ENCODE results near the gene PRR7.
A peak's percentile ranks its signal among the peaks of the same experiment; 100 is the strongest.

Gene PRR7

GRCh38 chr5:177447611-177448243 lies 1.1 kb downstream of the PRR7 start:
- peak overlapping the region; percentile 59 for H3K4me2 ChIP-seq (ENCODE audit: low read length)
- H3K4me1 ChIP-seq (ENCODE audit: insufficient read depth, low read length, severe bottlenecking): peaks cover 33% of the 10 kb centered on the region
- H3K27ac ChIP-seq (ENCODE audit: low read depth, low read length, poor library complexity, severe bottlenecking): peak overlapping the region; percentile 69
- no peaks in the 10 kb centered on the region for H4K20me1 ChIP-seq (ENCODE audit: insufficient read depth, low read length)
- peak overlapping the region; percentile 54; the same call in 1 of the 2 replicates for H3K9ac ChIP-seq (ENCODE audit: low read length)
- H3K79me2 ChIP-seq (ENCODE audit: insufficient read depth, low read length): no peaks in the 10 kb centered on the region
- H3F3A ChIP-seq (ENCODE audit: insufficient read depth, low read length): no peaks in the 10 kb centered on the region
- H2AFZ ChIP-seq (ENCODE audit: low read length): no peak overlapping the region
- H3K9me2 ChIP-seq (ENCODE audit: low read depth, low read length): no peaks in the 10 kb centered on the region
- no peaks in the 10 kb centered on the region for H3K27me3 ChIP-seq (ENCODE audit: insufficient read depth, low read length)
- peak overlapping the region; percentile 47 for H3K4me3 ChIP-seq (ENCODE audit: low read depth, low read length, poor library complexity, severe bottlenecking)
- no peaks in the 10 kb centered on the region for H3K9me3 ChIP-seq (ENCODE audit: low read length)
- no peaks in the 10 kb centered on the region; the same call in 1 of the 2 replicates for H3K36me3 ChIP-seq (ENCODE audit: insufficient read depth, low read length)
- no peak for TF ChIP-seq EZH2 (IDR thresholded peaks at IDR 0.05; ENCODE audit: borderline replicate concordance, low read length)
- TF ChIP-seq, protein P1, sequence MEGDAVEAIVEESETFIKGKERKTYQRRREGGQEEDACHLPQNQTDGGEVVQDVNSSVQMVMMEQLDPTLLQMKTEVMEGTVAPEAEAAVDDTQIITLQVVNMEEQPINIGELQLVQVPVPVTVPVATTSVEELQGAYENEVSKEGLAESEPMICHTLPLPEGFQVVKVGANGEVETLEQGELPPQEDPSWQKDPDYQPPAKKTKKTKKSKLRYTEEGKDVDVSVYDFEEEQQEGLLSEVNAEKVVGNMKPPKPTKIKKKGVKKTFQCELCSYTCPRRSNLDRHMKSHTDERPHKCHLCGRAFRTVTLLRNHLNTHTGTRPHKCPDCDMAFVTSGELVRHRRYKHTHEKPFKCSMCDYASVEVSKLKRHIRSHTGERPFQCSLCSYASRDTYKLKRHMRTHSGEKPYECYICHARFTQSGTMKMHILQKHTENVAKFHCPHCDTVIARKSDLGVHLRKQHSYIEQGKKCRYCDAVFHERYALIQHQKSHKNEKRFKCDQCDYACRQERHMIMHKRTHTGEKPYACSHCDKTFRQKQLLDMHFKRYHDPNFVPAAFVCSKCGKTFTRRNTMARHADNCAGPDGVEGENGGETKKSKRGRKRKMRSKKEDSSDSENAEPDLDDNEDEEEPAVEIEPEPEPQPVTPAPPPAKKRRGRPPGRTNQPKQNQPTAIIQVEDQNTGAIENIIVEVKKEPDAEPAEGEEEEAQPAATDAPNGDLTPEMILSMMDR (IDR thresholded peaks at IDR 0.05; ENCODE audit: low read length): no peak

GRCh38 chr5:177448244-177448950 lies 1.8 kb downstream of the PRR7 start:
- H4K20me1 ChIP-seq (ENCODE audit: insufficient read depth, low read length): no peaks in the 10 kb centered on the region
- H3K4me1 ChIP-seq (ENCODE audit: insufficient read depth, low read length, severe bottlenecking): peaks cover 40% of the 10 kb centered on the region
- peak overlapping the region; percentile 54; the same call in 1 of the 2 replicates for H3K9ac ChIP-seq (ENCODE audit: low read length)
- no peaks in the 10 kb centered on the region; the same call in 1 of the 2 replicates for H3K36me3 ChIP-seq (ENCODE audit: insufficient read depth, low read length)
- H3K27me3 ChIP-seq (ENCODE audit: insufficient read depth, low read length): no peaks in the 10 kb centered on the region
- no peaks in the 10 kb centered on the region for H3K9me2 ChIP-seq (ENCODE audit: low read depth, low read length)
- TF ChIP-seq, protein P1 (IDR thresholded peaks at IDR 0.05; ENCODE audit: low read length): no peak
- H3K4me3 ChIP-seq (ENCODE audit: low read depth, low read length, poor library complexity, severe bottlenecking): peak overlapping the region; percentile 47
- H3K27ac ChIP-seq (ENCODE audit: low read depth, low read length, poor library complexity, severe bottlenecking): peak overlapping the region; percentile 69
- no peak overlapping the region for H2AFZ ChIP-seq (ENCODE audit: low read length)
- no peaks in the 10 kb centered on the region for H3K79me2 ChIP-seq (ENCODE audit: insufficient read depth, low read length)
- no peaks in the 10 kb centered on the region for H3F3A ChIP-seq (ENCODE audit: insufficient read depth, low read length)
- no peaks in the 10 kb centered on the region for H3K9me3 ChIP-seq (ENCODE audit: low read length)
- peak overlapping the region; percentile 59 for H3K4me2 ChIP-seq (ENCODE audit: low read length)

DNA sequence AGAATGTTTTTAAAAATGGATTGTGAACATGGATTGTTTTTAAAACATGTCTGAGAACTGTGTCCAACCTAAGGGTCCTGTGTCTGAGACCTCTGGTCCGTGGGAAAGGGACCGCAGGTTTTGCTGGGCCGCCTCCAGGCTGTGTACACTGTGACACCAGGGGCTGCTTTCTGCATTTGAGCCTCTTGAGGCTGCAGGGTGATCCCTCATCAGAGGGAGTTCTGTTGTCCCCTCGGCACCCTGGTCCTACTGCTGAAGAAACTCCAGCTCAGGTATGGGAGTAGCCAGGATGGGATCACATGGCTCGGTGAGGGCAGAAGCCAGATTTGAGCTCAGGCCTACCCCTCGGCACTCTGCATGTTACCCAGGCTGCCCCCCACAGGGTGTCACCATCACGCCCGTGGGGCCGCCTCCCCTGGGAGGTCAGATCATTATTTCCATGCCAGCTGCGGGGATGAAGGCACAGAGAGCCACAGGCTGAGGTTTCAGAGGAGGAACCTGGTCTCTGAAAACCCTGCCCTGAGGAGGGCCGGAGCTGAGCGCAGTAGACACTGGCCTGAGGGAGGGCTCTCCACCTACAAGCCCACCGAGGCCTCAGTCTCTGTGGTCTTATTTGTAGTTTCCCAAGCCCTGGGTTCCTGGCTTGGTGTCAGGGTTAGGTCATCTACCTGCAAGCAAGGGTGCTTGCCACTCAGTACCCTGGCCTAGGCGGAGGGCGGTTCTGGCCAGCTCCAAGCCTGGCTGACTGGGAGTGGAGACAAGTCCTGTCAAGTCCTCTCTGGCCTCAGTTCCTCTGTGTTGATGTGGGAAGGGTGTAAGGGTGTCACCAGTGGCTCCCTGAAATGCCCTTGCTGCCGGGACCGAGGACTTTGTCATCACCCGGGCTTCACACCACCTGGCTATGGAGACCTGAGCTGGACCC lies 2.8 kb downstream of the PRR7 start:
- no peak overlapping the region for H3K4me3 ChIP-seq (ENCODE audit: low read depth, low read length, poor library complexity, severe bottlenecking)
- H3K9me2 ChIP-seq (ENCODE audit: low read depth, low read length): no peaks in the 10 kb centered on the region
- H3F3A ChIP-seq (ENCODE audit: insufficient read depth, low read length): no peaks in the 10 kb centered on the region
- H2AFZ ChIP-seq (ENCODE audit: low read length): no peak overlapping the region
- H3K4me2 ChIP-seq (ENCODE audit: low read length): peak overlapping the region; percentile 13; the same call in 1 of the 2 replicates
- no peaks in the 10 kb centered on the region for H3K27me3 ChIP-seq (ENCODE audit: insufficient read depth, low read length)
- no peaks in the 10 kb centered on the region for H3K36me3 ChIP-seq (ENCODE audit: insufficient read depth, low read length)
- H4K20me1 ChIP-seq (ENCODE audit: insufficient read depth, low read length): no peaks in the 10 kb centered on the region
- TF ChIP-seq, protein P1 (IDR thresholded peaks at IDR 0.05; ENCODE audit: low read length): no peak
- TF ChIP-seq EZH2 (IDR thresholded peaks at IDR 0.05; ENCODE audit: borderline replicate concordance, low read length): no peak
- no peak overlapping the region for H3K9ac ChIP-seq (ENCODE audit: low read length)
- H3K4me1 ChIP-seq (ENCODE audit: insufficient read depth, low read length, severe bottlenecking): peaks cover 49% of the 10 kb centered on the region
- no peaks in the 10 kb centered on the region for H3K79me2 ChIP-seq (ENCODE audit: insufficient read depth, low read length)
- no peak overlapping the region for H3K27ac ChIP-seq (ENCODE audit: low read depth, low read length, poor library complexity, severe bottlenecking)
- no peaks in the 10 kb centered on the region for H3K9me3 ChIP-seq (ENCODE audit: low read length)
